ENCODE results near the gene MAP3K9. TPM values are rescaled to one million over a fixed set of nuclear protein-coding genes. Genes with fewer than 3 reads are reported as not detected.

MAP3K9 gene
- total and polyA plus RNA-seq, 2 donors (not counting 3 experiments of a cell fraction or from before 2014, with no cell fraction given): 0.06 to 0.11 TPM

GRCh38 chr14:70718383-70719118 is 90.8 kb downstream of the MAP3K9 start:
- Histone ChIP-seq H3K4me1 (ENCODE audit: control insufficient read depth, extremely low read depth, insufficient read depth, low read length) (no peaks in the 10 kb centered on the region), H3K9me3 (replicated peaks; ENCODE audit: control insufficient read depth, insufficient read depth, low read length) (no peaks in the 10 kb centered on the region), H3K27me3 (ENCODE audit: control insufficient read depth in 2 of 2, insufficient read depth in 2 of 2, low read length in 2 of 2) (peaks cover 0 to 9% of the 10 kb centered on the region in 2 experiments), H3K27ac (ENCODE audit: insufficient read depth, low read depth, low read length) (no peak overlapping the region), H3K9me1 (replicated peaks; ENCODE audit: control insufficient read depth, extremely low read depth, insufficient read depth, low read length) (no peaks in the 10 kb centered on the region), H3K36me3 (ENCODE audit: control insufficient read depth in 2 of 2, extremely low read depth in 1 of 2, insufficient read depth in 2 of 2, low read length in 2 of 2) (no peaks in the 10 kb centered on the region), H3K9ac (replicated peaks; ENCODE audit: extremely low read depth, insufficient read depth, low read length) (no peak overlapping the region), H3K4me2 (ENCODE audit: insufficient read depth, low read length) (no peak overlapping the region), H3K4me3 (replicated peaks in 1 of 3; ENCODE audit: insufficient read depth in 1 of 3, low read depth in 1 of 3, low read length in 3 of 3) (no peak overlapping the region), H4K20me1 (replicated peaks; ENCODE audit: control insufficient read depth, extremely low read depth, insufficient read depth, low read length) (no peaks in the 10 kb centered on the region), H3K79me2 (ENCODE audit: control insufficient read depth, insufficient read depth, low read length) (no peaks in the 10 kb centered on the region), H2AFZ (ENCODE audit: low read depth, low read length) (no peak overlapping the region)
- no peak for FAIRE-seq
- CTCF ChIA-PET: no interaction called here
- intact Hi-C loops (cut with micrococcal nuclease) (no loop called here), dilution Hi-C loops (cut with MboI; ENCODE audit: extremely low pct_ligation_motif_present, low sequenced_read_pairs) (no loop called here)
- BruUV-seq (replicated peaks): no TSS peak
- TF ChIP-seq MAX (IDR thresholded peaks at IDR 0.05; ENCODE audit: insufficient read depth, insufficient read length) (no peak), FOS (IDR thresholded peaks at IDR 0.05; ENCODE audit: borderline replicate concordance, insufficient read depth, low read length) (no peak), GATA2 (IDR thresholded peaks at IDR 0.05; ENCODE audit: insufficient read depth, insufficient read length, low read depth, low read length) (no peak), POLR2A (IDR thresholded peaks at IDR 0.05; ENCODE audit: low read depth, low read length) (no peak), CTCF (IDR thresholded peaks at IDR 0.05; ENCODE audit: extremely low read depth in 1 of 2, insufficient read depth in 1 of 2, low read depth in 1 of 2, low read length in 2 of 2) (no peak), POLR2AphosphoS5 (IDR thresholded peaks at IDR 0.05; ENCODE audit: insufficient read depth, low read depth, low read length) (no peak), JUN (IDR thresholded peaks at IDR 0.05; ENCODE audit: borderline replicate concordance, insufficient read depth, insufficient read length, low read depth) (no peak)
- POLR2A ChIA-PET: no interaction called here
- DNase-seq (ENCODE audit: low read depth, low spot score): no peak
